ENCODE data around the gene AP5Z1. TPM values are rescaled to one million over a fixed set of nuclear protein-coding genes. Genes with fewer than 3 reads are reported as not detected.

Gene AP5Z1
- total RNA-seq, 1 experiment from 2014 or later = 66.8 TPM

- POLR2A ChIA-PET = interaction anchor here (1.0 kb wide), 1 partner anchor 9 kb away, joined by 3 read pairs; the partner anchor contains the start of gene AP5Z1
- Mint-ChIP-seq H3K27ac (ENCODE audit: unreplicated experiment) (no peak overlapping the region), H3K36me3 (ENCODE audit: insufficient read depth, unreplicated experiment) (peaks cover 23% of the 10 kb centered on the region), H3K27me3 (ENCODE audit: insufficient read depth, unreplicated experiment) (no peaks in the 10 kb centered on the region), H3K9me3 (ENCODE audit: unreplicated experiment) (no peaks in the 10 kb centered on the region), H3K4me3 (ENCODE audit: unreplicated experiment) (no peak overlapping the region), H3K4me1 (ENCODE audit: low read depth, unreplicated experiment) (no peaks in the 10 kb centered on the region)
- intact Hi-C loops (cut with micrococcal nuclease; ENCODE audit: unreplicated experiment) = no loop called here
- no TSS peak for BruUV-seq (replicated peaks)
- H3K36me3 ChIP-seq (ENCODE audit: control insufficient read depth, insufficient read depth, low read length) = peaks cover 1% of the 10 kb centered on the region; the same call in 1 of the 2 replicates
- CTCF ChIA-PET = no interaction called here
- no peak for DNase-seq
- no peaks in the 10 kb centered on the region for H3K4me1 ChIP-seq
- no peak for TF ChIP-seq CTCF (IDR thresholded peaks at IDR 0.05; ENCODE audit: insufficient read depth in 1 of 2, low read depth in 1 of 2, low read length in 1 of 2, severe bottlenecking in 1 of 2, unreplicated experiment in 1 of 2)
- H3K27me3 ChIP-seq (replicated peaks; ENCODE audit: control insufficient read depth, insufficient read depth, low read length) = no peaks in the 10 kb centered on the region
- H3K9me3 ChIP-seq = no peaks in the 10 kb centered on the region
- H3K4me3 ChIP-seq (ENCODE audit: low read depth, low read length) = no peak overlapping the region
Observed at GRCh38 chr7:4783762-4784351, 8.4 kb downstream of the AP5Z1 start.

GRCh38 chr7:4784799-4785198, 9.4 kb downstream of the AP5Z1 start:
- ChIA-PET POLR2A (interaction anchor here (1.1 kb wide), 1 partner anchor 10 kb away, joined by 3 read pairs; the partner anchor contains the start of gene AP5Z1), CTCF (interaction anchor here (0.6 kb wide), 1 partner anchor 79 kb away, joined by 3 read pairs; no protein-coding TSS in a partner anchor)
- Mint-ChIP-seq H3K27me3 (ENCODE audit: insufficient read depth, unreplicated experiment) (no peaks in the 10 kb centered on the region), H3K4me3 (ENCODE audit: unreplicated experiment) (no peak overlapping the region), H3K36me3 (ENCODE audit: insufficient read depth, unreplicated experiment) (peaks cover 24% of the 10 kb centered on the region), H3K27ac (ENCODE audit: unreplicated experiment) (no peak overlapping the region), H3K9me3 (ENCODE audit: unreplicated experiment) (no peaks in the 10 kb centered on the region), H3K4me1 (ENCODE audit: low read depth, unreplicated experiment) (no peaks in the 10 kb centered on the region)
- H3K4me3 ChIP-seq (ENCODE audit: low read depth, low read length) = no peak overlapping the region
- intact Hi-C loops (cut with micrococcal nuclease; ENCODE audit: unreplicated experiment) = no loop called here
- BruUV-seq (replicated peaks) = no TSS peak
- no peak for DNase-seq
- no peak for TF ChIP-seq CTCF (IDR thresholded peaks at IDR 0.05; ENCODE audit: insufficient read depth in 1 of 2, low read depth in 1 of 2, low read length in 1 of 2, severe bottlenecking in 1 of 2, unreplicated experiment in 1 of 2)
- peaks cover 1% of the 10 kb centered on the region; the same call in 1 of the 2 replicates for H3K36me3 ChIP-seq (ENCODE audit: control insufficient read depth, insufficient read depth, low read length)
- H3K9me3 ChIP-seq = no peaks in the 10 kb centered on the region
- H3K4me1 ChIP-seq = no peaks in the 10 kb centered on the region
- H3K27me3 ChIP-seq (replicated peaks; ENCODE audit: control insufficient read depth, insufficient read depth, low read length) = no peaks in the 10 kb centered on the region

DNA sequence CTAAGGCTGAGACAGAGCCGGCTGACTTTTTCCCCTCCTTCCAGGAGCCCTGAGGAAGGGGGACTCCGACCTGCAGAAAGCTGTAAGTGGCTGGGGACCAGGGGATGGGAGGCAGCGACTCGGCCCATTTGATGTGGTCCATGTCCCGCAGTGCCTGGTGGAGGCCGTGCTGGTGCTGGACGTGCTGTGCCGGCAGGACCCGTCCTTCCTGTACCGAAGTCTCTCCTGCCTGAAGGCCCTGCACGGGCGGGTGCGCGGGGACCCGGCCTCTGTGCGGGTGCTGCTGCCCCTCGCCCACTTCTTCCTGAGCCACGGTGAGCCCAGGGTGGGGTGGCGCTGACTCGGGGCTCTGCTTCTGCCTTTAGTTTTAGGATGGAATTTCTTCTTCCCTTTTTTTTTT, 9.9 kb downstream of the AP5Z1 start:
- H3K27me3 Mint-ChIP-seq (ENCODE audit: insufficient read depth, unreplicated experiment) = no peaks in the 10 kb centered on the region
- Histone ChIP-seq H3K4me1 (no peaks in the 10 kb centered on the region), H3K36me3 (ENCODE audit: control insufficient read depth, insufficient read depth, low read length) (peaks cover 1% of the 10 kb centered on the region; the same call in 1 of the 2 replicates), H3K4me3 (ENCODE audit: low read depth, low read length) (no peak overlapping the region), H3K9me3 (no peaks in the 10 kb centered on the region), H3K27me3 (replicated peaks; ENCODE audit: control insufficient read depth, insufficient read depth, low read length) (no peaks in the 10 kb centered on the region)
- no peak for TF ChIP-seq CTCF (IDR thresholded peaks at IDR 0.05; ENCODE audit: insufficient read depth in 1 of 2, low read depth in 1 of 2, low read length in 1 of 2, severe bottlenecking in 1 of 2, unreplicated experiment in 1 of 2)
- no peaks in the 10 kb centered on the region for H3K9me3 Mint-ChIP-seq (ENCODE audit: unreplicated experiment)
- DNase-seq = no peak
- no peaks in the 10 kb centered on the region for H3K4me1 Mint-ChIP-seq (ENCODE audit: low read depth, unreplicated experiment)
- no peak overlapping the region for H3K4me3 Mint-ChIP-seq (ENCODE audit: unreplicated experiment)
- BruUV-seq (replicated peaks) = no TSS peak
- peaks cover 30% of the 10 kb centered on the region for H3K36me3 Mint-ChIP-seq (ENCODE audit: insufficient read depth, unreplicated experiment)
- no peak overlapping the region for H3K27ac Mint-ChIP-seq (ENCODE audit: unreplicated experiment)
- intact Hi-C loops (cut with micrococcal nuclease; ENCODE audit: unreplicated experiment) = no loop called here
- CTCF ChIA-PET = no interaction called here
- POLR2A ChIA-PET = interaction anchor here (1.1 kb wide), 1 partner anchor 10 kb away, joined by 3 read pairs; the partner anchor contains the start of gene AP5Z1

All from Caco-2 (cell line).